Measurements from ENCODE around the gene ANKRD12. TPM values are rescaled to one million over a fixed set of nuclear protein-coding genes. Genes with fewer than 3 reads are reported as not detected.

ANKRD12 gene
- total and polyA plus RNA-seq, 2 experiments from 2014 or later = 23.9 to 92.4 TPM

DNA sequence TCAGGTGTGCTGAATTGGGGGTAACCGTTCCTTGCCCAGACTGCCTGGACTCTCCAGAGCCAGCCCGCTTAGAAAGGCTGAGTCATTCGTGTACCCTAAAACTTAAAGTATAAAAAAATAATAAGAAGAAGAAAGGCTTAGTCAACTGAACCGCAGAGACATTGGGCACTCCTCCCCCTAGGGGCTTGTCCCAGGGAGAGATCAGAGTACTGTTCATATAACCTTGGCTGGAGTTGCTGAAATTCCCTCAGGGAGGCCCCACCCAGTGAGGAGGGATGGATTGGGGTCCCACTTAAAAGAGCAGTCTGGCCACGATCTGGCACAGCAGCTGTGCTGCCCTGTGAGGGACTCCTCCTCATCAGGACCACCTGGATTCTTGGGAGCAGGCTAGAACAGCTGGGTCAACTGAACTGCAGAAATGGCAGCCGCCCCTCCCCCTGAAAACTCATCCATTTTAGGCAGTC is 37.2 kb downstream of the ANKRD12 start (continued):
- TF ChIP-seq ZNF462 (CRISPR knock-in tag; IDR thresholded peaks at IDR 0.05) (no peak), ZNF114 (CRISPR knock-in tag; IDR thresholded peaks at IDR 0.05) (no peak), POLR2AphosphoS5 (IDR thresholded peaks at IDR 0.05; ENCODE audit: low read depth) (no peak), STAT1 (IDR thresholded peaks at IDR 0.05; ENCODE audit: unreplicated experiment) (no peak)

- peaks cover 13% of the 10 kb centered on the region; the same call in 2 of the 3 replicates for H3K9me3 Mint-ChIP-seq
- no peak overlapping the region for H3K4me3 Mint-ChIP-seq
- no peaks in the 10 kb centered on the region; the same call in 1 of the 2 replicates for H4K20me1 ChIP-seq (replicated peaks; ENCODE audit: insufficient read depth)
- no peak for ATAC-seq
- no peak for DNase-seq (ENCODE audit: low spot score)
- H3K4me3 ChIP-seq = no peak overlapping the region
- H3K36me3 ChIP-seq (ENCODE audit: insufficient read depth) = no peaks in the 10 kb centered on the region
- H3K4me1 Mint-ChIP-seq = peaks cover 2% of the 10 kb centered on the region; the same call in 1 of the 3 replicates
- no peak for TF ChIP-seq CREB1 (CRISPR knock-in tag; IDR thresholded peaks at IDR 0.05; ENCODE audit: low read depth)
- TF ChIP-seq, protein P1, sequence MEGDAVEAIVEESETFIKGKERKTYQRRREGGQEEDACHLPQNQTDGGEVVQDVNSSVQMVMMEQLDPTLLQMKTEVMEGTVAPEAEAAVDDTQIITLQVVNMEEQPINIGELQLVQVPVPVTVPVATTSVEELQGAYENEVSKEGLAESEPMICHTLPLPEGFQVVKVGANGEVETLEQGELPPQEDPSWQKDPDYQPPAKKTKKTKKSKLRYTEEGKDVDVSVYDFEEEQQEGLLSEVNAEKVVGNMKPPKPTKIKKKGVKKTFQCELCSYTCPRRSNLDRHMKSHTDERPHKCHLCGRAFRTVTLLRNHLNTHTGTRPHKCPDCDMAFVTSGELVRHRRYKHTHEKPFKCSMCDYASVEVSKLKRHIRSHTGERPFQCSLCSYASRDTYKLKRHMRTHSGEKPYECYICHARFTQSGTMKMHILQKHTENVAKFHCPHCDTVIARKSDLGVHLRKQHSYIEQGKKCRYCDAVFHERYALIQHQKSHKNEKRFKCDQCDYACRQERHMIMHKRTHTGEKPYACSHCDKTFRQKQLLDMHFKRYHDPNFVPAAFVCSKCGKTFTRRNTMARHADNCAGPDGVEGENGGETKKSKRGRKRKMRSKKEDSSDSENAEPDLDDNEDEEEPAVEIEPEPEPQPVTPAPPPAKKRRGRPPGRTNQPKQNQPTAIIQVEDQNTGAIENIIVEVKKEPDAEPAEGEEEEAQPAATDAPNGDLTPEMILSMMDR (conservative IDR thresholded peaks at IDR 0.05; ENCODE audit: low read depth in 2 of 2) = no peak
- TF ChIP-seq REST (IDR thresholded peaks at IDR 0.05; ENCODE audit: unreplicated experiment) = no peak
- no peak for TF ChIP-seq ZNF114 (CRISPR knock-in tag; IDR thresholded peaks at IDR 0.05)
- TF ChIP-seq, protein P2, sequence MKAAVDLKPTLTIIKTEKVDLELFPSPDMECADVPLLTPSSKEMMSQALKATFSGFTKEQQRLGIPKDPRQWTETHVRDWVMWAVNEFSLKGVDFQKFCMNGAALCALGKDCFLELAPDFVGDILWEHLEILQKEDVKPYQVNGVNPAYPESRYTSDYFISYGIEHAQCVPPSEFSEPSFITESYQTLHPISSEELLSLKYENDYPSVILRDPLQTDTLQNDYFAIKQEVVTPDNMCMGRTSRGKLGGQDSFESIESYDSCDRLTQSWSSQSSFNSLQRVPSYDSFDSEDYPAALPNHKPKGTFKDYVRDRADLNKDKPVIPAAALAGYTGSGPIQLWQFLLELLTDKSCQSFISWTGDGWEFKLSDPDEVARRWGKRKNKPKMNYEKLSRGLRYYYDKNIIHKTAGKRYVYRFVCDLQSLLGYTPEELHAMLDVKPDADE (IDR thresholded peaks at IDR 0.05) = no peak
- TF ChIP-seq ZNF331 (CRISPR knock-in tag; IDR thresholded peaks at IDR 0.05; ENCODE audit: low read depth) = no peak
- no peak for TF ChIP-seq NANOG (IDR thresholded peaks at IDR 0.05; ENCODE audit: borderline replicate concordance)
- no peak for TF ChIP-seq STAT1 (IDR thresholded peaks at IDR 0.05; ENCODE audit: unreplicated experiment)
- H2AFZ ChIP-seq = no peak overlapping the region
- peaks cover 3% of the 10 kb centered on the region for H3K27me3 Mint-ChIP-seq (ENCODE audit: insufficient read depth, low read depth, poor library complexity)
- H3F3A ChIP-seq (replicated peaks; ENCODE audit: low read depth) = no peaks in the 10 kb centered on the region
- no peak overlapping the region for H3K4me2 ChIP-seq
- peaks cover 4% of the 10 kb centered on the region; the same call in 1 of the 2 replicates for H3K9me2 ChIP-seq (ENCODE audit: insufficient read depth)
- no peak overlapping the region for H3K27ac ChIP-seq (ENCODE audit: low read depth)
- peaks cover 27% of the 10 kb centered on the region for H3K36me3 Mint-ChIP-seq (ENCODE audit: low read depth)
- H3K27ac Mint-ChIP-seq = 0 out of 2 replicates have a peak overlapping the region, but pooled peaks have one; percentile 23
- peaks cover 89% of the 10 kb centered on the region for H3K79me2 ChIP-seq (replicated peaks; ENCODE audit: insufficient read depth)
- no peaks in the 10 kb centered on the region for H3K4me1 ChIP-seq (ENCODE audit: insufficient read depth)
- H3K27me3 ChIP-seq (ENCODE audit: insufficient read depth) = no peaks in the 10 kb centered on the region
Observed at GRCh38 chr18:9174302-9174701, 37.7 kb downstream of the ANKRD12 start.
